Testis (tissue), 2 donors: ENCODE results near the gene PPP1R9A.

Source experiments
- CTCF ChIP-seq, 3 experiments: fragments of 450-650 bp in 2 of 3; fragments of 200-600 bp in 1 of 3; sonication (generic) in 1 of 3; IDR thresholded peaks; one replicate each; pipeline ENCODE4 v1.5.1; 2016 to 2019; ENCODE audit warnings: antibody characterized with exemption in 3 of 3, mild to moderate bottlenecking in 2 of 3, moderate library complexity in 1 of 3
- POLR2A ChIP-seq: fragments of 450-650 bp; IDR thresholded peaks from one replicate; pipeline ENCODE4 v1.6.1; 2017; ENCODE audit warnings: antibody characterized with exemption, mild to moderate bottlenecking, moderate library complexity

GRCh38 chr7:95255691-95256090, 348.3 kb downstream of the PPP1R9A start:
- TF ChIP-seq CTCF (IDR thresholded peaks at IDR 0.05), result no peak
- TF ChIP-seq POLR2A, result no peak
